Raji (cell line): ENCODE results near the gene ARHGAP45.
A peak's percentile ranks its signal among the peaks of the same experiment; 100 is the strongest.

ENCODE experiments used
- POLR2A ChIP-seq: IDR thresholded peaks from 2 replicates; pipeline ENCODE4 v1.6.1; 2011; ENCODE audit warnings: low read depth, low read length, control low read depth; ENCODE audit not compliant: insufficient read depth

ARHGAP45 gene

DNA sequence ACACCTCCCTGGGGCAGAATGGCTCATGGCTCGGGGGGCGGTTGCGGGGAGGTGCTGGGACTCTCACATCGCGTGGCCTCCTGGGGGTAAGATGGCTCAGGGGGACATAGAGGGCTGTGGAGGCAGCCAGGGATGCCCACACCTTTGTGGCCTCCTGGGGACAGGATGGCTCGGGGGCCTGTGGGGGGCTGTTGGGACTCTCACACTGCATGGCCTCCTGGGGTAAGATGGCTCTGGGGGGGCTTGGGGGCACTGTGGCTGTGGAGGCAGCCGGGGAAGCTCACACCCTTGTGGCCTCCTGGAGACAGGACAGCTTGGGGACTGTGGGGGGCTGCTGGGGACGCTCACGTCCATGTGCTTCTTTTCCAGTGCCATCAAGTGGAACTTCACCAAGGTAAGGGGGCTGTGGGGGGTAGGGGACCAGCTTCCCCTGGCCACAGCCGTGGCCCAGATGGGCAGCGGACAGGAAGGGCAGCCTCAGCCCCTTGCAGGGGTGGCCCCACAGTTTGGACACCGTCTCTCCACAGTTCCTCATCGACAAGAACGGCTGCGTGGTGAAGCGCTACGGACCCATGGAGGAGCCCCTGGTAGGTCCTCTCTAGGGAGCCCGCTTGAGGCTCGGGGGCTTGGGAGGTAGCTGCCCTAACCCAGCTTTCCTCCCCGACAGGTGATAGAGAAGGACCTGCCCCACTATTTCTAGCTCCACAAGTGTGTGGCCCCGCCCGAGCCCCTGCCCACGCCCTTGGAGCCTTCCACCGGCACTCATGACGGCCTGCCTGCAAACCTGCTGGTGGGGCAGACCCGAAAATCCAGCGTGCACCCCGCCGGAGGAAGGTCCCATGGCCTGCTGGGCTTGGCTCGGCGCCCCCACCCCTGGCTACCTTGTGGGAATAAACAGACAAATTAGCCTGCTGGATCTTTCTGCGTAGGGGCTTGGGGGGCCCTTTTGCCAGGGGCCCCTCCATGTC lies 39.2 kb downstream of the ARHGAP45 start:
- TF ChIP-seq POLR2A = no peak

- TF ChIP-seq POLR2A = no peak
Observed at GRCh38 chr19:1106841-1107660, 40.1 kb downstream of the ARHGAP45 start.

DNA sequence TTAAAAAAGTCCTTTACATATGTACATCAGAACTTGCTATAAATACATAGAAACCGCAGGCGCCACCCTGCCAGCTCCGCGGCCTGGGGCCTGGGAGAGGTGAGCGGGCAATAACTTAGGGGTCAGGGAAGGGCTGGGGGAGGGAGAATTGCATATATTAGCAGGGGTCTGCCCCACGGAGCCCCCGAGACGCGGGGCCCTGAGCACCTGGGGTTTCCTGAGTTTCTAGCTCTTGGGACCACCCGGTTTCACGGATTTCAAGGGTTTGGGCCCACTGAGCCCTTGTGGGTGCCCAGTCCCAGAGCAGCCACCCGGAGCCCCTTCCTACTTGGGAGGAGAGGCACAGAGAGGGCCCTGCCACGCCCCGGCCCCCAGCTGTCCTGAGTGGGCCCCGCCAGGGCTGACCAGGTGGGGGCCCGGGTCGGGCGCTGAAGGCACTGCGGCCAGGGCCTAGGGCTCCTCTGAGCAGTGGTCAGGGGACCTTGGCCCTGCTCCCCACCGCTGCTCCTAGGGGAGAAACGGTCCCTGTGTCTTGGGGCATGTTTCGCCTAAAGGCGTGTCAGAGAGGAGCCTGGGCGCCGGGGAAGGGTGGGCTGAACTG lies 40.8 kb downstream of the ARHGAP45 start:
- no peak for TF ChIP-seq POLR2A

DNA sequence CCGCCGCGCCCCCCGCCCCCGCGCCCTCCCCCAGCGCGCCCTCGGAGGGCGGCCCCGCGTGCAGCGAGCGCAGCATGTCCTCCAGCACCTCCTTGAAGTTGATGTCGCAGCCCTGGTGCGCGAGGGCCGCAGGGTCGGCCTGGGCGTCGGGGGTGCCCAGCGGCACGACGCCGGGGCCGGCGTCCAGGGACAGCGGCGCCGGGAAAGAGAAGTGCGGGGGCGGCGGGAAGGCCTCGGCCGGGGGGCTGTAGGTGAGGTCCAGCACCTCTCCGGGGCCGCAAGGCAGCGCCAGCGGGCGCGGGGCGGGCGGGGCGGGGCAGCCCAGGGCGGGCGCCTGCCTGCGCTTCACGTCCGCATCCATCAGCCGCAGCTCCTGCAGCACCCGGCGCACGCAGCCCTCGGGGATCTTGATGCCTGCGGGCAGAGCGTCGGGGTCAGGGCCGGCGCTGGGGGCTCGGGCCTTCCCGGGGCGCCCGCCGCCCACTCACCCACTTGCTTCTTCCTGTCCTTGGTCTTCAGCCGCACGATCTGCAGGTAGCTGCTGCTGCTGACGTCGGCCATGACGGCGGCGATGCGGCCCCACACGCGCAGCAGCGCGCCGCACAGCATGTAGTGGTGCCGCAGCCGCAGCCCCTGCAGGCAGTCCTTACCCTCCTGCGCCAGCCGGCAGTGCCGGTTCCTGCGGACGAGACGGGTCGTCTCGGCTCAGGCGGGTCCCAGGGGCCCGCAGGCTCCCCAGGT lies 41.5 kb downstream of the ARHGAP45 start:
- no peak for TF ChIP-seq POLR2A

- no peak for TF ChIP-seq POLR2A
Observed at GRCh38 chr19:1109032-1109551, 42.1 kb downstream of the ARHGAP45 start.

GRCh38 chr19:1109697-1110671 lies 43.0 kb downstream of the ARHGAP45 start:
- TF ChIP-seq POLR2A = 0 out of 2 replicates have a peak, but pooled peaks have one; percentile 15

DNA sequence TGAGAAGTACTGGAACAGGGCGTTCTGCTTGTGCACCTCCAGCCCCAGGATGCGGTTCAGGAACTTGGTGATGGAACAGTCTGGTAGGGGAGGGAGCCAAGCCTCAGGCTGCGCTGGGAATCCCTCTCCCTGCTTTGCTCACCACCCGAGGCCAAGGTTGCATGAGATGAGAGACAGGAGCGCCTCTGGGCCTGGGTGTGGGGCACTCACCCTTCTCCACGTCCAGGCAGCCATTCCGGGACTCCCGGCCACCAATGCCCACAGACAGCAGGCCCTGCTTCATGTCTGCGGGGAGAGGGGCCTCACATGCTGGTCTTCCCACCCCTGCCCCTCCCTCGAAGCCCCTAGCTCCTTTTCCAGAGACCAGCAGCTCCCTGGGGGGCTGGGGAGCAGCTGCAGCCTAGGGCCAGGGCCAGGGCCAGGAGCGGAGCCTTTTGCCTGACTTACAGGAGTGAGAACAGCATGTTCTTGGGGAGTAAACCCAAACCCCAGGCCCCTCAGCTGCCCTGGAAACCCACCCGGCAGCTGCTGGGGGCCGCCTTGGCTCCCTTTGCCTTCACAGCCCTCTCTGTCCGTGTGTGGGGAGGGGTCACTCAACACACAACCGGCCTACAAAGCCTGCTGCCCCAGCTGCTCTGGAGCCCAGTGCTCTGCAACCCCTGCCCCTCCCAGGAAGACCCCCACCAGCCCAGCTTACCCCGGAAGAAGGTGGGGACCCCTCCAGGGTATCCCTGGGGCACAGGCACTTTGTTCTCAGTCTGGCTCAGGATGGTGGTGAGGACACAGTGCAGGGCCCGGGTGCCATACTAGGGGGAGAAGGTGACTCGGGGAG lies 44.1 kb downstream of the ARHGAP45 start:
- no peak for TF ChIP-seq POLR2A

DNA sequence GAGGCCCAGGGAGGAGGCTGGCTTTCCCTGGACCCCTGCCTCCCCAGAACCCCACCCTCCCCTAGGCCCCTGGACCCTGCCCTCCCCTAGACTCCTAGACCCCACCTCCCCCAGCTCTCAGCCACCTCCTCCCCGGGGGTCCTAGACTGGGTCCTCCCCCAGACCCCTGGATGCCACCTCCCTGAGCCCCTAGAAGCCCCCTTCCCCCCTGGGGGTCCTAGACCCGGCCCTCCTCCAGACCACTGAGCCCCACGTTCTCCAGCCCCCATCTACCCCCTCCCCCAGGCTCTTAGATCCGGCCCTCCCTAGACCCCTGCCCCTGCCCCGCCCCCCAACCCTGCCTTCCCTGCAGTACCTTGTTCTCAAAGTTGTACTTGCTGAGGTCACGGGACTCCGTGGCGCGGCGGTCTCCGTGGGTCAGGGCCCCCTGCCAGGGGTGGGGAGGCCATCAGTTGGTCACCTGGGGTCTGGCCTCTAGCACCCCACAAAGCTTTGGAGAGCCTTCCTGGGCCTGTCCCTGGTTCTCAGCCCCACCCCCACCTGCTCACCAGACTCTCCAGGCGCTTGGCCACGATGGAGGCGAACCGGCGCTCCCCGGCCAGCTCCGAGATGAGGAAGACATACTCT lies 44.8 kb downstream of the ARHGAP45 start:
- TF ChIP-seq POLR2A = no peak

- TF ChIP-seq POLR2A = no peak
Observed at GRCh38 chr19:1112268-1113029, 45.5 kb downstream of the ARHGAP45 start.

DNA sequence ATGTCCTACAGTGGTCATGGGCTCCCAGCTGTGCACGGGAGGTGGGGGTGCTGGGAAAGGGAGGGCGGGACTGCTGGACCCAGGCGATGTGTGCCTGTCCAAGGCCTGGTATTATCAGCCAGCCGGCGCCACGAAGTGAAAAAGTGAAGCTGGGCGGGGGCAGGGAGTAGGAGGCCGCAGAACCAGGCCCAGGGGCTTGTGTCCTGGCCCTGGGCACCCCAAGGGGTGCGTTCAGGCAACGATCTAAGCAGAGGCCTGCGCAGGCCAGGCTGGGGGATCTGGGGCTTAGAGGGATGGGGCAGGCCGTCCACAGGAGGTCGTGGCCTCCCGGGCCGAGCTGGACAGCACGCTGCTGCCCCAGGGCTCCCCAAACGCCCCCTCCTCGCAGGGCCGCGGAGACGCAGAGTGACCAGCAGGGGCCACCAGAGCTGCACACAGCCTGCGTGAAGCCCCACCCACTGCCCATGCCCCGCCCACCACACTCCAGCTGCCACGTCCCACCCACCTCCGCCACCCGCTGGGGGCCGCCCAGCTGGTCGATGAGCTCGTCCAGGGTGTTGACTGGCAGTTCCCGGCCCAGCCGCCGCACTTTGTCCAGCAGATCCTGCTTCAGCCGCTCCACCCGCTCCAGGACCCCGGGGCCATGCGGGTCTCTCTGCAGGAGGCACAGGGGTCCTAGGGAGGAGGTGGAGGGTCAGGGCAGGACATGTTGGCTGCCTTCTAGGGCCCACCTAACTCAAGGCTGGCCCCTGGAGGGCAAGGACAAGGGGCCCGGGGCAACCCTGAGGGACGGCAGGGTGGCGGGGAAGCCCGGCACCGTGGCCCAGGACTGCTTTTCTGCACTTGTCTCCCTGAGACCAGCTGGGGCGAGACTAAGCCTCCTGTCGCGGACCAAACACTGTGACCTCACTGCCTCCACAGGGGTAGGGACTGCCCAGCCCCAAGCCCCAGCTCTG lies 46.3 kb downstream of the ARHGAP45 start:
- TF ChIP-seq POLR2A = no peak
